NCI-H2081 treated with DMSO at 0.1 percent for 48 hours (cell line): ENCODE data around the gene RHBG.
"Not testable (repeated sequence)": the region's sequence is repeated elsewhere in the genome, so short reads cannot be mapped to it uniquely, and the experiment has no call there.

Source experiments
- DNase-seq: peaks from one replicate; lab custom pipeline; 2025; lab: John Stamatoyannopoulos, UW

Gene RHBG

DNA sequence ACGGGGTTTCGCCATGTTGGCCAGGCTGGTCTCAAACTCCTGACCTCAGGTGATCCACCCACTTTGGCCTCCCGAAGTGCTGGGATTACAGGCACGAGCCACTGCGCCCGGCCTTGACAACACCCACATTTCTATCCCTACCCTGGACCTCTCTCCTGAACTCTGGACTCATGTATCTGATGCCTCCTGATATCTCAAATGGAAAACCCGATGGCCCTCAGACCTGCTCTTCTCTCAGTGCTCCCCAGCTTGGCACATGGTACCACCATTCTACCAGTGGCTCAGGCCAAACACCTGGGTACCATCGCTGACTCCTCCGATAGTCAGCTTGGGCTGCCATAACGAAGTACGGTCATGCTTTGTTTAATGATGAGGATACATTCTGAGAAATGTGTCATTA, 8.5 kb upstream of the RHBG start:
- no peak for DNase-seq

GRCh38 chr1:156365754-156366153, 3.3 kb upstream of the RHBG start:
- no peak for DNase-seq

- no peak for DNase-seq
These were observed 2.4 kb upstream of the RHBG start for GRCh38 chr1:156366378-156367166.

DNA sequence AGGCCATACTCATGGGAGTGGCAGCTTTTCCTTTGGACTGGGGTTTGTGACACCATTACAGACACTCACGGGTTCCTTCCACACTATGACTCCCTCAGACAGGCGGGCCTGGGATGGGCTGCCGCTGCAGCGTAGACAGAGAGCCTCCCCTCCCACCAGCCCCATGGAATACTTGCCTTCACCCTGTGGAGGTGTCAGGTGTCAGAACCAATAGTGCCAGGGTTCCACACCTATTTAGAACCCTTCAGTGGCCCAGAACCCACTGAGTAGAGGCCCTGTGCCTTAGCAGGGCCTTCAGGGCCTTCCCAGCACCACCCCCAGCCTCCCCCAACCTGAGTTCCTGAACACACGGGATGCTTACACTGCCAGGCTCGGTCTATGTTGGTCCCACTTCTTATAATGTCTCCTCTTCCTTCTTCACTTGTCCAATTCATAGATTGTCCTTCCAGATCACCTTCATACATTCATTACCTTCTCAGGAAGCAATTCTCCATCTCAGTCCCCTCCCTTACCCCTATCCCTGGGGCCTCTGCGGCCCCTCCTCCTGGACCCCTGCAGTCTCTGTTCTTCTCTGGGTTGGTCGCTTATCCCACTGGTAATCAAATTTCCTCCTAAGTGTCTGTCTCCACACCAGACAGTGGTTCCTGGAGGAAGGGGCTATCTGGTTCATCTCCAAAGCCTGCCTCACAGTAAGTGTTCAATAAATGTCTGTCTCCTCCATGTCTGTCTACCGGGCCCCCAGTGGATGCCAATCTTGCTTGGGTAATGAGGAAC, 1.4 kb upstream of the RHBG start:
- no peak for DNase-seq

DNA sequence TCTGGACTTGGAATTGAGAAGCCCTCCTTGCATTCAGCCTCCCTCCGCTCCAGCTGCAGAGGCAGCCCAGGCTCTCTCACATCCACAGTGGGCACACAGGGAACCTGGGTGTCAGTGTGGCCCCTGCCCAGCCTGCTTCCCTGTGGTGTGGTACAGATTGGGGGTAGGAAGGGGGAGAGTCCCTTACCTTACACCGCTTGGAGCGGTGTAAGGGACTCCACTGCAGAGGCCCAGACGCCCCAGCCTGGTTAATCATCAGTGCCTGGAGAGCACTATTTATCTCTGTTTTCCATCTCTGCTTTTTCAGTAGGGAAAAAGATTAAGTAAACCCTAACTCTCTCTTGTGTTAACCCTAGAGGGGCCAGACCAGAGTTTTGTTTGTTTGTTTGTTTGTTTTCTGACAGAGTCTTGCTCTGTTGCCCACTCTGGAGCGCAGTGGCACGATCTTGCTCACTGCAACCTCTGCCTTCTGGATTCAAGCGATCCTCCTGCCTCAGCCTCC, 803 bp upstream of the RHBG start:
- DNase-seq = no peak

DNA sequence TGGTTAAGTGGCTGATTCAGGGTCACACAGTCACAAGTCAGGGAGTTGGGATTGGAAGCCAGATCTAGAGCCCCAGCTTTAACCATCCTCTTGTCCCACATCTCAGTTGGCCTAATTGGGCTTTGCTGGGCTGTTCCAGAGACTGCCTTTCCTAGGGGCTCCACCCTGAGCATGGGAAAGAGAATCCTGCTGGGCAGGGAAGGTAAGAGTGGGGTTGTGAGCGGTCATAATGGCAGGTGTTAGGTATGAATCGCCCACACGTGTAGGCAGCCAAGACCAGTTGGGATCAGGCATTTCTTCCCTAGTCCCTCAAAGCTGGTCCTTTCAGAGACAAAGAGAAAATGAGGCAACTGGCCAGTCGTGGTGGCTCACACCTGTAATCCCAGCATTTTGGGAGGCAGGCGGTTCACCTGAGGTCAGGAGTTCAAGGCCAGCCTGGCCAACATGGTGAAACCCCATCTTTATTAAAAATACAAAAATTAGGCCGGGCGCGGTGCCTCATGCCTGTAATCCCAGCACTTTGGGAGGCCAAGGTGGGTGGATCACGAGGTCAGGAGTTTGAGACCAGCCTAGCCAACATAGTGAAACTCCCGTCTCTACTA, 775 bp downstream of the RHBG start:
- DNase-seq = not testable (repeated sequence)

GRCh38 chr1:156371553-156372264, 2.7 kb downstream of the RHBG start:
- DNase-seq = no peak

GRCh38 chr1:156372265-156372586, 3.2 kb downstream of the RHBG start:
- DNase-seq = no peak

DNA sequence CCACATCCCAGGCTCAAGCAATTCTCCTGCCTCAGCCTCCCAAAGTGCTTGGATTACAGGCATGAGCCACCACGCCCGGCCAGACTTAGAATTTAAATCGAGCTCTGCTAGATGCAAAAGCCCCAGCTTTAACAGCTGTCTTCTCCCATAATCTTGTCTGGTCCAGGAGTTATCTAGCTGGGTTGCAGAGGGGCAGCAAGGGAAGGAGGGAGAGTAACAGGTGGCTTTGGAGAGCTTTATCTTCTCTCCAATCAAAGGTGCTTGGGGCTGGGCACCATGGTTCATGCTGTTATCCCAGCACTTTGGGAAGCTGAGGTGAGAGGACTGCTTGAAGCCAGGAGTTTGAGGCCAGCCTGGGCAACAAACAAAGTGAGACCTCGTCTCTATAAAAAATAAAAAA, 3.9 kb downstream of the RHBG start:
- no peak for DNase-seq

- no peak for DNase-seq
These were observed 4.5 kb downstream of the RHBG start for GRCh38 chr1:156373546-156373945.

DNA sequence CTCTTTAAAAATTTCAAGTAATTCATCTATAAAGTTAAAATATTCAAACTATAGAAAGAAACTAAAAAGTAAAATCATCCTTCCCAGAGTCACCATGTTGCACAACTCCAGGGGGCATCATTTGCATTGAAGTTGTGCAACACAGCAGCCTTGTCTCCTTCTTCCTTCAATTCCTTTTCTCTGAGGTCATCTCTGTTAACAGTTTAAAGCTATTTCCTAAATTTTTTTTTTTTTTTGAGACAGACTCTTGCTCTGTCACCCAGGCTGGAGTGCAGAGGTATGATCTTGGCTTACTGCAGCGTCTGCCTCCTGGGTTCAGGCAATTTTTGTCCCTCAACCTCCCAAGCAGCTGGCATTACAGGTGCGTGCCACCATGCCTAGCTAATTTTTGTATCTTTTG, 7.1 kb downstream of the RHBG start:
- no peak for DNase-seq

- DNase-seq = no peak
These were observed 8.2 kb downstream of the RHBG start for GRCh38 chr1:156376958-156377919.

DNA sequence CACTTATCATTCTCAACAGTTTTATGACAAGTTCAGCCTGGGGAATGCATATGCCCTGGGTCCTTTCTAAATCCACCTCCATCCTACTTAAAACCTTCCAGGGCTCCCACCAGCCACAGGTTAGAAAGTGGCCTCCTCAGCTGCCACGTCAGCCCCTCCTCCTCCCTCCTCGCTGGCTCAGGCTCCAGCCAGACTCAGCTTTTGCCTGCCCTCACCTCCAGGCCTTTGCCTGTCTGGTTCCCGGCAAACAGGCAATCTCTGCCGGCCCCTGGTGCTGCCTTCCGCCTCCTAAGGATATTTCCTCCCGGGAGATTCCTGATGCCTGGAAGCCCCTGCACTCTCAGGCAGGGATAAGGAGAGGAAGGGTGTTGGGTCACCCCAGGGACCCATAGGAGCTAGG, 9.5 kb downstream of the RHBG start:
- DNase-seq = no peak

GRCh38 chr1:156379420-156380165, 10.6 kb downstream of the RHBG start:
- no peak for DNase-seq

DNA sequence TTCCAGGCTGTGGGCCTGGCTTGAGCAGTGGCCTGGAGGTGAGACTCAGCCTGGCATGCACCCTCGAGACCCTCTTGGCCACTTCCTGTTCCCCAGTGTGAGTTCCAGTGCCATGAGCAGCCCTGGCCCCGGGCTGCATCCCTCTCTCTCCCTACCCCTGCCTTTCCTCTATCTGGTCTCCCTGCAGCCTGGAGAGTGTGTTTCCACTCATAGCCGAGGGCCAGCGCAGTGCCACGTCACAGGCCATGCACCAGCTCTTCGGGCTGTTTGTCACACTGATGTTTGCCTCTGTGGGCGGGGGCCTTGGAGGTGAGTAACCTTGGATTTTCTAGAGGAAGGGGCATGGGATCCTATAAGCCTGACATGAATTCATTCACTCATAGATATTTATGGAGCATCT, 13.6 kb downstream of the RHBG start:
- DNase-seq = no peak

GRCh38 chr1:156383023-156383422, 14.0 kb downstream of the RHBG start:
- peak; percentile 8 for DNase-seq

DNA sequence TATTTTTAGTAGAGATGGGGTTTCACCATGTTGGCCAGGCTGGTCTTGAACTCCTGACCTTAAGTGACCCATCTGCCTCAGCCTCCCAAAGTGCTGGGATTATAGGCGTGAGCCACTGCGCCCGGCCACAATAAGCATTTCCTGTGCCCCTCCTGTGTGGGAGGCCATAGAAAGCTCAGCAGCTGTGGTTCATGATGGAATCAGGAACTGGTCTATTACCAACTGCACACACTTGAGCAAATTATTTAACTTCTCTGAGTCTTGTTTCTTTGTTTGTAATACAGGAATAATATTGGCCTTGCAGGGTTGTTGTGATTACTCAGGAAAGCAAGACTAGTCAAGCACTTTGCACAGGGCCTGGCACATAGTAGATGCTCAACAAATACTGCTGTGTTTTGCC, 15.0 kb downstream of the RHBG start:
- no peak for DNase-seq

GRCh38 chr1:156384658-156385057, 15.6 kb downstream of the RHBG start:
- no peak for DNase-seq

DNA sequence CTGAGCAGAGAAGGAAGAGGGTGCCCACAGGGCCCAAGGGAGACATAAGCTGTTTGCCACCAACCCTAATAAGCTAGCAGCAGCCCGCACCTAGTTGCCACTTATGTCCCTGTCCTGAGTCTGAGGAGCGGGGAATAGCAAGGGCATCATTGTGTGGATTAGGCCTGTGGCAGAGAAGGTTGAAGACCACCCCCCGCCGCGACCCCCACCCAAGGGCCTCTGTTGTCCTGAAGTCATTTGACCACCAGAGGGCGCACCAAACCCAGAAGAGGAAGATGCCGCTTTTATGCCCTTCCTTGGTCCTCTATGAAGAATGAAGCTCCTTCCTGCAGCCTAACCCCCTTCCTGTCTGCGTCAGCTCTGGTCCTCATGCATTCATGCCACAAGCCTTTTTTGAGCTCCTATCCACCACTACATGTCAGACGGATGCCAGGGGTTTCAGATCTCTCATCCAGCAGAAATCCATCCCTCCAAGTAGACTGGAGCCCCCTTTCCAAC, 16.6 kb downstream of the RHBG start:
- peak; percentile 45 for DNase-seq
